GM19240 (cell line): ENCODE measurements around the gene NOP14.

Experiments used
- DNase-seq: peaks from one replicate; pipeline ENCODE4 v3.0.0; 2011; ENCODE audit warnings: low spot score; ENCODE audit not compliant: insufficient read length

The NOP14 gene

GRCh38 chr4:2914256-2915126 is 48.7 kb downstream of the NOP14 start:
- DNase-seq: no peak

- DNase-seq: no peak
Measured at GRCh38 chr4:2913168-2913567, 50.0 kb downstream of the NOP14 start.

GRCh38 chr4:2911868-2912267 is 51.3 kb downstream of the NOP14 start:
- no peak for DNase-seq

GRCh38 chr4:2910409-2910808 is 52.8 kb downstream of the NOP14 start:
- DNase-seq: no peak

- no peak for DNase-seq
Measured at GRCh38 chr4:2909583-2909982, 53.6 kb downstream of the NOP14 start.

DNA sequence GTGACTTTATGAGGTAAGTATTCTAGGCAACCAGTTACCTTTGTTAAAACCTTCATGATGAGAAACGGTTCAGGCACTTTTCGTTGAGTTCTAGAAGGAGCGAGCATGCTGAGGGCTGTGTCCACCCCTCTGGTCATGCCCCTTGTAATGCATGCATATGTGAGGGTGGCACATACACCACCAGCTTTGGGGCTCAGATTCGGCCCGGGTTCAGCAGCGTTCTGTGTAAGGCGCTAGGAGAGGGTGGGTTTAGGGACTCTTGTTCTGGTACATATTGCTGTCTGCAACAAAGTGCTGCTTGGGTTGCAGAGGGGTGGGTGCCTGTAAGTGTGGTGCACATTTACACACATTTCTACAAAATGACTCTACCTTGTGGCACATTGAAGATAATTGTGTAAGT is 54.5 kb downstream of the NOP14 start:
- DNase-seq: no peak

- no peak for DNase-seq
Measured at GRCh38 chr4:2907706-2908293, 55.4 kb downstream of the NOP14 start.

DNA sequence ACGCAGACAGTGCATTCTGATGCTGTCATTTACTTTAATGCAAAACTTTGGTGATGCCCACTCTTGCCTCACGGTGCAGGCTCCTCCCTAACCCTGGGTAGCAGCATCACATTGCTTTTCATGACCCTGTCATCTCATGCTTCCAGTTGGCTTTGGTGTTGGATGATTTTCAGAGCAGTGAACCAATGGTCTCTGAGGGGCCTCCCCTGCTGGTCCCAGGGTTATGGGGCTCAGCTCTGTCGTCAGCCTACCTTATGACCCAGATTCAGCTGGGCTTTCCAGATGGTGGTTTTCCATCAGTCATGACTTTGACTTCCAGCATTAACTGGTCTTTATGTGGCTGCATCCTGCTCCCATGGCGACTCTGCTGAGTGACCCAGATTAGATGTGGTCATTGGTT is 56.0 kb downstream of the NOP14 start:
- DNase-seq: no peak

GRCh38 chr4:2906218-2906617 is 57.0 kb downstream of the NOP14 start:
- DNase-seq: no peak

GRCh38 chr4:2905544-2905943 is 57.7 kb downstream of the NOP14 start:
- DNase-seq: no peak

DNA sequence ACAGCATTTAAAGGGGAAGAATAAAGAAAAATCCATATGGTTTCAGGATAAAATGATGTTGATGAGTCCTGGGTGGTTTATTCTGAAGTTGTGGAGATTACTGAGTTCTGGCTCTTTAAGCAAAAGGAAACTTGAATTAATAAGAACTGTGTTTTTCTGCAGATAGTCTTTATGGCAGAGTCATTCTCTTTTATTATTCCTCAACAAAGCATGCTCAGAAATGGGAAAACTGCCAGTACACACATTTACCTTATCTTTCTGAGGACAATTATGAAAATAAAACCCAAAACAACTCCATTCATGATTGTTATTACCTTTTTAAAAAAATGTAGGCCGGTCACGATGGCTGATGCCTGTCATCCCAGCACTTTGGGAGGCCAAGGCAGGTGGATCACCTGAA is 61.1 kb downstream of the NOP14 start:
- DNase-seq: no peak

DNA sequence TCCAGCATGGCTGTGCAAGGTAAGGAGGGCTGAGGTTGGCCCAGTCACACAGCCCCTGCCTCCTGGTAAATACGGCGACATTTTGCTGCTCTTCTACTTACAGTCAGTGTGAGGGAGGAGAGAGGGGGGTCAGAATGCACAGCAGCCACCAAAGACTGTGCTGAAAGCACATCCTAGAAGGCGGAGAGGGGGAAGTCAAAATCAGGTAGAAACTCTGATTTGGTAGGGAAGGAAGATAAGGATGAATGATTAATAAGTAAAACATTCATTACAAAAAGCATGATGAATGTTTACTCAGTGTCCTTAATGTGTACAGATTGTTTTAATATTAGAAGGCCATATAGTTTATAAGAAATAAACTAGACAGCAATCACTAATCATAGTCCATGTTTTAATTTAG is 62.0 kb downstream of the NOP14 start:
- DNase-seq: no peak

DNA sequence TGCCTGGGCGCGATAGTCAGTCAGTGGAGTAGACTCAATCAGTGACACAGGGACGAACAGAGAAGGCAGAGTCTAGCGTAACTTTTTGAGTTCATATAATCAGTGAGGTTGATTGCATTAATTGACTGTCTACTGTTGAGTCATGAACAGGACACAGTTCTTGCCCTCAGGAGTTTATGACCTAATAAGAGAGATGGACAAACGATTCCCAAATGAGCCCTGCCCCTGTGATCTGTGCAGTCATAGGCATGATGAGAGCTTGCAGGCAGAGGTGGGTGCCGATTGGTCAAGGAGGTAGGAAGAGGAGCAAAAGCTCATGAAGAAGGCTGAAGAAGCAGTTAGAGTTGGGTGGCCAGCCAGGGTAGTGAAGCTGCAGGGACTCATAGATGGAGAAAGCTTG is 62.5 kb downstream of the NOP14 start:
- DNase-seq: no peak

DNA sequence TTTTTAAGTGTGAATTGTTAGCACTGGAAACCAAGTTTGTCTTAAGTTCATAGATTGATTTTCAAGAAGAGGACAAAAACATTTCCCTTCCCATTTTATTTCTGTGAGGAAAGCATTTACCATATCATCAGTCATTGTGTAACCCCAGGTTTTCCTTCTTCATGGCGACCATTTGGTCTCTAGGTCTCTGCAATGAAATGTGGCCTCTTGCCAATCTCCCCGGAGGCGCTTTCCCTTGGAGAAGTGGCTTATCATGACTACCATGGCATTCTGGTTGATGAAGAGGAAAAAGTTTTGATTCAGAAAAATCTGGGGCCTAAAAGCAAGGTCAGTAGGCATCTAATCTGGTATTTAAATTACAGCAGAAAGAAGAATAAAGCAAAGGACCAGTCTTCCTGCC is 65.2 kb downstream of the NOP14 start:
- DNase-seq: no peak

- no peak for DNase-seq
Measured at GRCh38 chr4:2893772-2894171, 69.4 kb downstream of the NOP14 start.

DNA sequence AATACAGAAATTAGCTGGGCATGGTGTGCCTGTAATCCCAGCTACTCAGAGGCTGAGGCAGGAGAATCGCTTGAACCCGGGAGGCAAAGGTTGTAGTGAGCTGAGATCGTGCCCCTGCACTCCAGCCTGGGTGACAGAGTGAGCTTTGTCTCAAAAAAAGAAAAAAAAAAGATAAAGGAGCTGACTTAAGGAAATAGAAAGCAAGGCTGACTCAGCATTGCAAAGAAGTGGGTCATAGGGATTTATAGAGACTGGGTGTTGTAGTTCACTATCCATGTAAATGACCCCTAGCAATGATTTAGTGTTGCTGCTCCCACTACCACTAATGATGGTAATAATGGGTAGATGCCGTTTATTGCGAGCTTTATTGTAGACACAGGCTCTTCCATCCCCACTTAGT is 71.9 kb downstream of the NOP14 start:
- DNase-seq: no peak

DNA sequence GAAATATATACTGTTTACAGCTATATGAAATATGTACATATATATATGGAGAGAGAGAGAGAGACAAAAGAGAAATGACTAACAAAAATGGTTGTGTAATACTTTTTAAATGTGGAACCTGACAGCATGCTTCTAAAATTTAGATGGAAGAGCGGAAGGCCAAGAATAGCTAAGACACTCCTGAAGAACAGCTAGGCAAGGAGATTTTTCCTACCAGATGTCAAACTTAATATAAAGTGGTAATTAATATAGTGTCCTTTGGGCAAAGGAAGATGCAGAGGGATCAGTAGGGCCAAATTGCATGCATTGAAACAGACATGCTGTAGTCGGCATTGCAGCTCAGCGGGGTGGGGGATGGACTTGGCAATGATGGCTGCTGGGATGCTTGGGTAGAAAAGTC is 74.3 kb downstream of the NOP14 start:
- no peak for DNase-seq
